SK-N-SH (cell line): ENCODE measurements around the gene ERC2. TPM values are rescaled to one million over a fixed set of nuclear protein-coding genes. Genes with fewer than 3 reads are reported as not detected.

Experiments
- CTCF ChIA-PET: fragments of 300-600, 350-600 bp; formaldehyde crosslinking; extraction: SDS; loops from one replicate; lab custom pipeline; 2021; lab: Yijun Ruan, JAX
- POLR2A ChIA-PET: fragments of 350-600 bp; sonication (Branson Sonifier 250); formaldehyde crosslinking; extraction: SDS; loops from one replicate; lab custom pipeline; 2020; ENCODE audit warnings: antibody characterized with exemption, inconsistent platforms; lab: Yijun Ruan, JAX
- DNase-seq: peaks from one replicate; pipeline ENCODE4 v3.0.0; 2012
- H2AFZ ChIP-seq: fragments of 200-600 bp; sonication (generic); 2 replicates; pipeline ENCODE4 v1.8.1; 2016; ENCODE audit warnings: antibody characterized with exemption, mild to moderate bottlenecking, low read depth
- H3F3A ChIP-seq: fragments of 200-600 bp; sonication (generic); replicated peaks from 2 replicates; pipeline ENCODE3; 2016; ENCODE audit warnings: antibody characterized with exemption, mild to moderate bottlenecking; ENCODE audit not compliant: insufficient read depth
- H3K27ac ChIP-seq, 2 experiments: fragments of 200-500 bp in 1 of 2; fragments of 200-600 bp in 1 of 2; sonication (Bioruptor generic) in 1 of 2; sonication (generic), shearing (Covaris generic) in 1 of 2; 2 replicates each; pipeline versions ENCODE4 v1.5.1 to v1.6.1; 2014 to 2016; ENCODE audit warnings: low read depth in 2 of 2, inconsistent platforms in 1 of 2, low read length in 1 of 2, mild to moderate bottlenecking in 1 of 2, mixed read lengths in 1 of 2
- H3K27me3 ChIP-seq: fragments of 200-600 bp; sonication (generic), shearing (Covaris generic); 2 replicates; pipeline ENCODE4 v1.6.1; 2016; ENCODE audit warnings: mixed run types; ENCODE audit not compliant: insufficient read depth
- H3K36me3 ChIP-seq, 2 experiments: fragments of 200-500 bp in 1 of 2; fragments of 200-600 bp in 1 of 2; sonication (Bioruptor generic) in 1 of 2; sonication (generic) in 1 of 2; replicated peaks in 1 of 2; 2 replicates each; pipeline versions ENCODE3 to v1.5.1; 2014 to 2016; ENCODE audit warnings: low read length in 1 of 2, mild to moderate bottlenecking in 1 of 2; ENCODE audit not compliant: insufficient read depth in 2 of 2, control insufficient read depth in 1 of 2
- H3K4me1 ChIP-seq, 2 experiments: fragments of 200-500 bp in 1 of 2; fragments of 200-600 bp in 1 of 2; sonication (Bioruptor generic) in 1 of 2; sonication (generic), shearing (Covaris generic) in 1 of 2; 2 replicates each; pipeline versions ENCODE4 v1.5.1 to v1.6.1; 2014 to 2016; ENCODE audit warnings: low read depth in 1 of 2, low read length in 1 of 2, mixed run types in 1 of 2; ENCODE audit not compliant: insufficient read depth in 2 of 2, control insufficient read depth in 1 of 2
- H3K4me2 ChIP-seq: fragments of 200-600 bp; sonication (generic), shearing (Covaris generic); 2 replicates; pipeline ENCODE4 v1.6.1; 2017; ENCODE audit warnings: mixed run types
- H3K4me3 ChIP-seq, 2 experiments: fragments of 200-500 bp in 1 of 2; fragments of 200-600 bp in 1 of 2; sonication (Bioruptor generic) in 1 of 2; sonication (generic), shearing (Covaris generic) in 1 of 2; 2 replicates each; pipeline versions ENCODE4 v1.5.1 to v1.8.1; 2014 to 2016; ENCODE audit warnings: low read depth in 2 of 2, inconsistent platforms in 1 of 2, low read length in 1 of 2, mild to moderate bottlenecking in 1 of 2, mixed read lengths in 1 of 2, moderate library complexity in 1 of 2
- H3K79me2 ChIP-seq: fragments of 200-600 bp; sonication (generic); 2 replicates; pipeline ENCODE4 v1.8.1; 2017; ENCODE audit warnings: mild to moderate bottlenecking; ENCODE audit not compliant: insufficient read depth
- H3K9ac ChIP-seq: fragments of 200-600 bp; sonication (generic); 2 replicates; pipeline ENCODE4 v1.6.1; 2017; ENCODE audit warnings: mixed run types
- H3K9me2 ChIP-seq: fragments of 200-600 bp; sonication (generic); 2 replicates; pipeline ENCODE4 v1.6.1; 2017; ENCODE audit warnings: mixed run types
- H3K9me3 ChIP-seq: fragments of 200-600 bp; sonication (generic); 2 replicates; pipeline ENCODE4 v1.6.1; 2017; ENCODE audit warnings: mixed run types, mild to moderate bottlenecking, moderate library complexity
- H4K20me1 ChIP-seq: fragments of 200-600 bp; sonication (generic); 2 replicates; pipeline ENCODE4 v1.6.1; 2017; ENCODE audit warnings: mild to moderate bottlenecking, mixed run types; ENCODE audit not compliant: insufficient read depth
- CHD2 ChIP-seq: fragments of 150-350 bp; IDR thresholded peaks from 2 replicates; pipeline ENCODE4 v1.6.1; 2018; ENCODE audit warnings: low read length; ENCODE audit not compliant: partially characterized antibody
- ELF1 ChIP-seq: IDR thresholded peaks from 2 replicates; pipeline ENCODE4 v1.4.0; 2012
- EP300 ChIP-seq, 2 experiments: IDR thresholded peaks; 2 replicates each; pipeline versions ENCODE4 v1.4.0 to v1.6.1; 2012; ENCODE audit warnings: borderline replicate concordance in 1 of 2, low read depth in 1 of 2, low read length in 1 of 2
- GATA2 ChIP-seq: sonication (generic); formaldehyde crosslinking; IDR thresholded peaks from 2 replicates; pipeline ENCODE4 v1.5.0; 2020; ENCODE audit warnings: mild to moderate bottlenecking, missing genetic modification reagents
- MEF2A ChIP-seq: IDR thresholded peaks from 2 replicates; pipeline ENCODE4 v1.4.0; 2012; ENCODE audit warnings: low read depth, borderline replicate concordance
- MXI1 ChIP-seq: IDR thresholded peaks from 2 replicates; pipeline ENCODE4 v1.6.1; 2012; ENCODE audit warnings: mild to moderate bottlenecking, low read depth, low read length, improper control_type of control experiment
- RCOR1 ChIP-seq: fragments of 150-350 bp; IDR thresholded peaks from 2 replicates; pipeline ENCODE4 v1.6.1; 2017; ENCODE audit warnings: antibody characterized with exemption, low read length
- REST ChIP-seq: IDR thresholded peaks from 2 replicates; pipeline ENCODE4 v1.6.1; 2012; ENCODE audit warnings: mild to moderate bottlenecking, low read depth, low read length, moderate library complexity
- SMC3 ChIP-seq: IDR thresholded peaks from 2 replicates; pipeline ENCODE4 v1.6.1; 2012; ENCODE audit warnings: low read depth, low read length, improper control_type of control experiment
- TAF1 ChIP-seq: IDR thresholded peaks from 2 replicates; pipeline ENCODE4 v1.6.1; 2012; ENCODE audit warnings: low read depth, mild to moderate bottlenecking, low read length, moderate library complexity, borderline replicate concordance
- TCF12 ChIP-seq: IDR thresholded peaks from 2 replicates; pipeline ENCODE4 v1.4.0; 2012
- USF2 ChIP-seq: fragments of 150-350 bp; IDR thresholded peaks from 2 replicates; pipeline ENCODE4 v1.6.1; 2017; ENCODE audit warnings: antibody characterized with exemption, low read length, low read depth, borderline replicate concordance
- YY1 ChIP-seq: IDR thresholded peaks from 2 replicates; pipeline ENCODE4 v1.4.0; 2012; ENCODE audit warnings: low read depth, mild to moderate bottlenecking
- ZBTB33 ChIP-seq: IDR thresholded peaks from 2 replicates; pipeline ENCODE4 v1.4.0; 2012; ENCODE audit warnings: low read depth, borderline replicate concordance
- WGBS: methylation state at CpG from one replicate; pipeline ENCODE4 v1.1.6; 2017; ENCODE audit warnings: low lambda C conversion rate; 5-methylcytosine and 5-hydroxymethylcytosine counted together
- polyA plus RNA-seq, 3 experiments: library from polyadenylated mRNA; depleted of rRNA; stranded (reverse); fragments of >200 nt; gene quantifications; 2 replicates each; pipeline ENCODE4 v1.2.3, GENCODE V29; 2012

ERC2 gene
- polyA plus RNA-seq, 1 of the 3 experiments (the other 2 are of a cell fraction) = 1.6 TPM

GRCh38 chr3:55718074-55718473 is 750.2 kb downstream of the ERC2 start (continued):
- TF ChIP-seq REST (no peak), TAF1 (no peak), EP300 (IDR thresholded peaks at IDR 0.05; ENCODE audit: borderline replicate concordance in 1 of 2, low read depth in 1 of 2, low read length in 1 of 2) (no peak; a peak in 1 of 4 replicates), TCF12 (no peak), RCOR1 (peak; percentile 65; the same call in 1 of the 2 replicates), SMC3 (no peak), MEF2A (no peak), GATA2 (CRISPR knock-in tag) (peak; percentile 80), CHD2 (no peak), USF2 (no peak)

- H3K36me3 ChIP-seq = no peaks in the 10 kb centered on the region
- no peaks in the 10 kb centered on the region for H3K27me3 ChIP-seq
- H3K27ac ChIP-seq = peak overlapping the region in 1 of 2 experiments; percentile 43; a peak in 1 of 4 replicates
- H3K79me2 ChIP-seq = no peaks in the 10 kb centered on the region
- no peak overlapping the region for H3K9ac ChIP-seq
- no peaks in the 10 kb centered on the region for H3K9me2 ChIP-seq
- no peaks in the 10 kb centered on the region for H4K20me1 ChIP-seq
- no peak overlapping the region for H3K4me2 ChIP-seq
- POLR2A ChIA-PET = no interaction called here
- CTCF ChIA-PET = interaction anchor here (0.7 to 1.6 kb wide), 5 partner anchors 13 to 534 kb away, joined by 3 to 4 read pairs (median 3); no protein-coding TSS in a partner anchor
- H3K4me1 ChIP-seq = peaks cover 8 to 9% of the 10 kb centered on the region in 2 experiments; a peak in 3 of 4 replicates
- no peak overlapping the region for H3K4me3 ChIP-seq
- DNase-seq = no peak
- H3K9me3 ChIP-seq = no peaks in the 10 kb centered on the region
- WGBS = 71% methylated on average over 5 of the region's 5 CpGs
- TF ChIP-seq ZBTB33 = no peak
- no peak for TF ChIP-seq MXI1
- TF ChIP-seq ELF1 = no peak
- TF ChIP-seq USF2 = no peak
- no peak for TF ChIP-seq MEF2A
- no peak for TF ChIP-seq EP300 (IDR thresholded peaks at IDR 0.05; ENCODE audit: borderline replicate concordance in 1 of 2, low read depth in 1 of 2, low read length in 1 of 2)
- no peak for TF ChIP-seq RCOR1
- no peak for TF ChIP-seq YY1
- TF ChIP-seq, all 33 proteins: peak for 0
- Histone ChIP-seq H3F3A (peaks cover 13% of the 10 kb centered on the region), H2AFZ (no peak overlapping the region)
These were observed 750.8 kb downstream of the ERC2 start for GRCh38 chr3:55717481-55717880.
